ENCODE data around the gene FBLIM1.
A peak's percentile ranks its signal among the peaks of the same experiment; 100 is the strongest.

Gene FBLIM1

DNA sequence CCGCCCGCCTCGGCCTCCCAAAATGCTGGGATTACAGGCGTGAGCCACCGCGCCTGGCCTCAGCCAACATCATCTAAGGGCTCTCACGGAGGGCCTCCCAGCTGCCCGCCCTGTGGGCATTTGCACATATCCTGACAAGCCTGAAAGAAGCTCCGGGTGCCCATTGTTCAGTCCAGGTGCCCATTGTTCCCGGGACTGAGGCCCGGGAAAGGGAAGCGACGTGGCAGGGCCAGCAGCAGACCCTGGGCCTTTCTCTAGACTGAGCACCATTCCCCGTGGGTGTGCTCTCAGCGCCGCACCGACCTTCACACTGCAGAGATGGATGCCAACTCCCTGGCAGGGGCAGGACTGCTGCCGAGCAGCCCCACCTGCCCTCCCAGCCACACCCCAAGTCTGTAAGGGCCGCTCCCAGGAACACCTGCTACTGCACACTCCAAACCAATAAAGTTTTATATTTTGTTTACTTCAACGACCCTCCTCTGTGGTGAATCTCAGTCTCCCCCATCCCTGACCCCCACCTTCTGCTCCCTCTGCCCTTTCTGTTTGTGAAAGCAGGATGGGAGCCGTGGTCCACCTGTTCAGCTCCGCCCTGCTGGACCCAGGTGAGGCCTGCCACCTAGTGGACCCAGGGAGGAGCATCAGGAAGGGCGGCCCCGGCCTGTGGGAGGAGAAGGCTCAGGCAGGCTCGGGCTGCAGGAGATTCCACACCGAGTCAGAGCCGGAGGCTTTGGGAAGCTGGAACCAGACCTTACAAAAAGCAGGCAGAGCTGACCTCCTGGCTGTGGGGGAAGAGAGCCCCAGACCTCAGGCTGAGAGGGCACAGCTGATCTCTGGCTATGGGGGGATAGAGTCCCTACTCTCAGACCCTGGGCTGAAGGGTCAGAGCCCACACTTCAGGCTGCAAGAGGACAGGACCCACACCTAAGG lies 17.4 kb upstream of the FBLIM1 start:
- no peaks in the 10 kb centered on the region for H3K9me3 ChIP-seq (ENCODE audit: control insufficient read depth, insufficient read depth, low read depth, low read length)
- POLR2A ChIA-PET = interaction anchor here (0.5 to 0.7 kb wide), 3 partner anchors 21 to 218 kb away, joined by 3 to 9 read pairs (median 4); no protein-coding TSS in a partner anchor
- H3K36me3 ChIP-seq (ENCODE audit: control insufficient read depth in 2 of 2, insufficient read depth in 1 of 2, low read length in 2 of 2) = no peaks in the 10 kb centered on the region
- H3K4me3 ChIP-seq (ENCODE audit: low read depth, low read length) = no peak overlapping the region
- H3K27ac ChIP-seq (ENCODE audit: extremely low read depth, low read depth, low read length) = no peak overlapping the region
- no peaks in the 10 kb centered on the region for H3K4me1 ChIP-seq (ENCODE audit: control insufficient read depth, insufficient read depth, low read length)
- CTCF ChIA-PET = interaction anchor here (0.5 to 2.5 kb wide), 37 partner anchors 9 to 600 kb away, joined by 3 to 15 read pairs (median 4); no protein-coding TSS in a partner anchor
- TF ChIP-seq ZFP41 (tag by site-specific recombination; IDR thresholded peaks at IDR 0.05; ENCODE audit: borderline replicate concordance) (no peak), ZNF416 (tag by site-specific recombination; IDR thresholded peaks at IDR 0.05) (no peak), ZNF76 (tag by site-specific recombination; IDR thresholded peaks at IDR 0.05; ENCODE audit: borderline replicate concordance, low read depth) (no peak), TRIM28 (IDR thresholded peaks at IDR 0.05; ENCODE audit: borderline replicate concordance, low read length) (no peak), ZNF350 (tag by site-specific recombination; IDR thresholded peaks at IDR 0.05) (no peak), ZNF426 (tag by site-specific recombination; IDR thresholded peaks at IDR 0.05) (no peak), SP3 (tag by site-specific recombination; IDR thresholded peaks at IDR 0.05) (no peak; the same call in 1 of the 2 replicates), KLF1 (tag by site-specific recombination; IDR thresholded peaks at IDR 0.05) (peak; percentile 97), EGR2 (tag by site-specific recombination; IDR thresholded peaks at IDR 0.05; ENCODE audit: low read depth) (no peak), ZNF112 (tag by site-specific recombination; IDR thresholded peaks at IDR 0.05) (no peak), ZSCAN23 (tag by site-specific recombination; IDR thresholded peaks at IDR 0.05) (no peak), HOXC10 (CRISPR knock-in tag; IDR thresholded peaks at IDR 0.05) (no peak), ZNF501 (tag by site-specific recombination; IDR thresholded peaks at IDR 0.05) (peak; percentile 45; the same call in 1 of the 2 replicates), ZNF174 (tag by site-specific recombination; IDR thresholded peaks at IDR 0.05) (no peak)
- TF ChIP-seq, protein P1, sequence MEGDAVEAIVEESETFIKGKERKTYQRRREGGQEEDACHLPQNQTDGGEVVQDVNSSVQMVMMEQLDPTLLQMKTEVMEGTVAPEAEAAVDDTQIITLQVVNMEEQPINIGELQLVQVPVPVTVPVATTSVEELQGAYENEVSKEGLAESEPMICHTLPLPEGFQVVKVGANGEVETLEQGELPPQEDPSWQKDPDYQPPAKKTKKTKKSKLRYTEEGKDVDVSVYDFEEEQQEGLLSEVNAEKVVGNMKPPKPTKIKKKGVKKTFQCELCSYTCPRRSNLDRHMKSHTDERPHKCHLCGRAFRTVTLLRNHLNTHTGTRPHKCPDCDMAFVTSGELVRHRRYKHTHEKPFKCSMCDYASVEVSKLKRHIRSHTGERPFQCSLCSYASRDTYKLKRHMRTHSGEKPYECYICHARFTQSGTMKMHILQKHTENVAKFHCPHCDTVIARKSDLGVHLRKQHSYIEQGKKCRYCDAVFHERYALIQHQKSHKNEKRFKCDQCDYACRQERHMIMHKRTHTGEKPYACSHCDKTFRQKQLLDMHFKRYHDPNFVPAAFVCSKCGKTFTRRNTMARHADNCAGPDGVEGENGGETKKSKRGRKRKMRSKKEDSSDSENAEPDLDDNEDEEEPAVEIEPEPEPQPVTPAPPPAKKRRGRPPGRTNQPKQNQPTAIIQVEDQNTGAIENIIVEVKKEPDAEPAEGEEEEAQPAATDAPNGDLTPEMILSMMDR (tag by site-specific recombination; IDR thresholded peaks at IDR 0.05) = peak; percentile 93
- TF ChIP-seq, protein P2, sequence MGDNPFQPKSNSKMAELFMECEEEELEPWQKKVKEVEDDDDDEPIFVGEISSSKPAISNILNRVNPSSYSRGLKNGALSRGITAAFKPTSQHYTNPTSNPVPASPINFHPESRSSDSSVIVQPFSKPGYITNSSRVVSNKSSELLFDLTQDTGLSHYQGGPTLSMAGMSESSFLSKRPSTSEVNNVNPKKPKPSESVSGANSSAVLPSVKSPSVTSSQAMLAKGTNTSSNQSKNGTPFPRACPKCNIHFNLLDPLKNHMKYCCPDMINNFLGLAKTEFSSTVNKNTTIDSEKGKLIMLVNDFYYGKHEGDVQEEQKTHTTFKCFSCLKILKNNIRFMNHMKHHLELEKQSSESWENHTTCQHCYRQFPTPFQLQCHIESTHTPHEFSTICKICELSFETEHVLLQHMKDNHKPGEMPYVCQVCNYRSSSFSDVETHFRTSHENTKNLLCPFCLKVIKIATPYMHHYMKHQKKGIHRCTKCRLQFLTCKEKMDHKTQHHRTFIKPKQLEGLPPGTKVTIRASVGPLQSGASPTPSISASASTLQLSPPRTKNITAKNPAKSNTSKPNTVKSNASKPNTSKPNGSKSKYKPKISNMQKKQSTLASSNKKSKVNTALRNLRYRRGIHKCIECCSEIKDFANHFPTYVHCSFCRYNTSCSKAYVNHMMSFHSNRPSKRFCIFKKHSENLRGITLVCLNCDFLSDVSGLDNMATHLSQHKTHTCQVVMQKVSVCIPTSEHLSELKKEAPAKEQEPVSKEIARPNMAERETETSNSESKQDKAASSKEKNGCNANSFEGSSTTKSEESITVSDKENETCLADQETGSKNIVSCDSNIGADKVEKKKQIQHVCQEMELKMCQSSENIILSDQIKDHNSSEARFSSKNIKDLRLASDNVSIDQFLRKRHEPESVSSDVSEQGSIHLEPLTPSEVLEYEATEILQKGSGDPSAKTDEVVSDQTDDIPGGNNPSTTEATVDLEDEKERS (tag by site-specific recombination; IDR thresholded peaks at IDR 0.05) = no peak
- TF ChIP-seq, protein P3, sequence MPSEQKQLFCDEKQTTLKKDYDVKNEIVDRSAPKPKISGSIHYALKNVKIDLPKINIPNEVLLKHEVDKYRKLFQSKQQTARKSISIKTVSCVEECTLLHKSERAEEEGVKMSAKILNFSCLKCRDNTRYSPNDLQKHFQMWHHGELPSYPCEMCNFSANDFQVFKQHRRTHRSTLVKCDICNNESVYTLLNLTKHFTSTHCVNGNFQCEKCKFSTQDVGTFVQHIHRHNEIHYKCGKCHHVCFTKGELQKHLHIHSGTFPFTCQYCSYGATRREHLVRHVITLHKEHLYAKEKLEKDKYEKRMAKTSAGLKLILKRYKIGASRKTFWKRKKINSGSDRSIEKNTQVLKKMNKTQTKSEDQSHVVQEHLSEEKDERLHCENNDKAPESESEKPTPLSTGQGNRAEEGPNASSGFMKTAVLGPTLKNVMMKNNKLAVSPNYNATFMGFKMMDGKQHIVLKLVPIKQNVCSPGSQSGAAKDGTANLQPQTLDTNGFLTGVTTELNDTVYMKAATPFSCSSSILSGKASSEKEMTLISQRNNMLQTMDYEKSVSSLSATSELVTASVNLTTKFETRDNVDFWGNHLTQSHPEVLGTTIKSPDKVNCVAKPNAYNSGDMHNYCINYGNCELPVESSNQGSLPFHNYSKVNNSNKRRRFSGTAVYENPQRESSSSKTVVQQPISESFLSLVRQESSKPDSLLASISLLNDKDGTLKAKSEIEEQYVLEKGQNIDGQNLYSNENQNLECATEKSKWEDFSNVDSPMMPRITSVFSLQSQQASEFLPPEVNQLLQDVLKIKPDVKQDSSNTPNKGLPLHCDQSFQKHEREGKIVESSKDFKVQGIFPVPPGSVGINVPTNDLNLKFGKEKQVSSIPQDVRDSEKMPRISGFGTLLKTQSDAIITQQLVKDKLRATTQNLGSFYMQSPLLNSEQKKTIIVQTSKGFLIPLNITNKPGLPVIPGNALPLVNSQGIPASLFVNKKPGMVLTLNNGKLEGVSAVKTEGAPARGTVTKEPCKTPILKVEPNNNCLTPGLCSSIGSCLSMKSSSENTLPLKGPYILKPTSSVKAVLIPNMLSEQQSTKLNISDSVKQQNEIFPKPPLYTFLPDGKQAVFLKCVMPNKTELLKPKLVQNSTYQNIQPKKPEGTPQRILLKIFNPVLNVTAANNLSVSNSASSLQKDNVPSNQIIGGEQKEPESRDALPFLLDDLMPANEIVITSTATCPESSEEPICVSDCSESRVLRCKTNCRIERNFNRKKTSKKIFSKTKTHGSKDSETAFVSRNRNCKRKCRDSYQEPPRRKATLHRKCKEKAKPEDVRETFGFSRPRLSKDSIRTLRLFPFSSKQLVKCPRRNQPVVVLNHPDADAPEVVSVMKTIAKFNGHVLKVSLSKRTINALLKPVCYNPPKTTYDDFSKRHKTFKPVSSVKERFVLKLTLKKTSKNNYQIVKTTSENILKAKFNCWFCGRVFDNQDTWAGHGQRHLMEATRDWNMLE (tag by site-specific recombination; conservative IDR thresholded peaks at IDR 0.05; ENCODE audit: low read depth) = no peak
- TF ChIP-seq, protein P4, sequence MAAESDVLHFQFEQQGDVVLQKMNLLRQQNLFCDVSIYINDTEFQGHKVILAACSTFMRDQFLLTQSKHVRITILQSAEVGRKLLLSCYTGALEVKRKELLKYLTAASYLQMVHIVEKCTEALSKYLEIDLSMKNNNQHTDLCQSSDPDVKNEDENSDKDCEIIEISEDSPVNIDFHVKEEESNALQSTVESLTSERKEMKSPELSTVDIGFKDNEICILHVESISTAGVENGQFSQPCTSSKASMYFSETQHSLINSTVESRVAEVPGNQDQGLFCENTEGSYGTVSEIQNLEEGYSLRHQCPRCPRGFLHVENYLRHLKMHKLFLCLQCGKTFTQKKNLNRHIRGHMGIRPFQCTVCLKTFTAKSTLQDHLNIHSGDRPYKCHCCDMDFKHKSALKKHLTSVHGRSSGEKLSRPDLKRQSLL (tag by site-specific recombination; IDR thresholded peaks at IDR 0.05) = no peak
- TF ChIP-seq, protein P5, sequence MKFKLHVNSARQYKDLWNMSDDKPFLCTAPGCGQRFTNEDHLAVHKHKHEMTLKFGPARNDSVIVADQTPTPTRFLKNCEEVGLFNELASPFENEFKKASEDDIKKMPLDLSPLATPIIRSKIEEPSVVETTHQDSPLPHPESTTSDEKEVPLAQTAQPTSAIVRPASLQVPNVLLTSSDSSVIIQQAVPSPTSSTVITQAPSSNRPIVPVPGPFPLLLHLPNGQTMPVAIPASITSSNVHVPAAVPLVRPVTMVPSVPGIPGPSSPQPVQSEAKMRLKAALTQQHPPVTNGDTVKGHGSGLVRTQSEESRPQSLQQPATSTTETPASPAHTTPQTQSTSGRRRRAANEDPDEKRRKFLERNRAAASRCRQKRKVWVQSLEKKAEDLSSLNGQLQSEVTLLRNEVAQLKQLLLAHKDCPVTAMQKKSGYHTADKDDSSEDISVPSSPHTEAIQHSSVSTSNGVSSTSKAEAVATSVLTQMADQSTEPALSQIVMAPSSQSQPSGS (tag by site-specific recombination; IDR thresholded peaks at IDR 0.05; ENCODE audit: low read depth) = no peak
- TF ChIP-seq, protein P6, sequence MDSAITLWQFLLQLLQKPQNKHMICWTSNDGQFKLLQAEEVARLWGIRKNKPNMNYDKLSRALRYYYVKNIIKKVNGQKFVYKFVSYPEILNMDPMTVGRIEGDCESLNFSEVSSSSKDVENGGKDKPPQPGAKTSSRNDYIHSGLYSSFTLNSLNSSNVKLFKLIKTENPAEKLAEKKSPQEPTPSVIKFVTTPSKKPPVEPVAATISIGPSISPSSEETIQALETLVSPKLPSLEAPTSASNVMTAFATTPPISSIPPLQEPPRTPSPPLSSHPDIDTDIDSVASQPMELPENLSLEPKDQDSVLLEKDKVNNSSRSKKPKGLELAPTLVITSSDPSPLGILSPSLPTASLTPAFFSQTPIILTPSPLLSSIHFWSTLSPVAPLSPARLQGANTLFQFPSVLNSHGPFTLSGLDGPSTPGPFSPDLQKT (IDR thresholded peaks at IDR 0.05; ENCODE audit: borderline replicate concordance, low read depth, low read length) = no peak

Data from HEK293 (cell line).